Measurements from ENCODE around the gene JAML.

Gene JAML

DNA sequence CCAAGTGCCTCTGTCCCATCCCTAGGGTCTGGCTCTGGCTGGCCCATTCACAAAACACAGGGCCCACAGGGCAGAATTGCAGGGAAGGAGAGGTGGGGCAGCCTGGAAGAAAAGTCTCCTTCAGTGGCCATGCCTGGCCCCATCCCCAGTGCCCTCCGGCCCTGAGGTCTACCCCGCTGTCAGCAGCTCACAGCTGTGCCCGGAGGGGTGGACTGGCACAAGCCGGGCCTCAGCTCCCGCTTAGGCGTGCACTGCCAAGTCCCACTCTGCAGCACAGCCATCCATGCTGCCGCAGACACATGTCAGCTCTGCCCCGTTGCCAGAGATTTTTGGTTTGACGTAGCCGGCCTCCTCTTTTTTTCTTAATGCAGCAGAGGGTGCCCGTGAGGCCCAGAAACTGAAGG lies 44.5 kb downstream of the JAML start:
- Histone ChIP-seq H3K4me2 (peak overlapping the region; percentile 77), H3K27ac (peak overlapping the region; percentile 54), H3K9ac (peak overlapping the region; percentile 53), H3K4me1 (peaks cover 39% of the 10 kb centered on the region), H3K4me3 (no peak overlapping the region), H3K9me3 (no peaks in the 10 kb centered on the region), H4K20me1 (no peaks in the 10 kb centered on the region), H3K27me3 (no peaks in the 10 kb centered on the region), H3K36me3 (no peaks in the 10 kb centered on the region)
- no peak for TF ChIP-seq Cebpa-rat (IDR thresholded peaks at IDR 0.05)

DNA sequence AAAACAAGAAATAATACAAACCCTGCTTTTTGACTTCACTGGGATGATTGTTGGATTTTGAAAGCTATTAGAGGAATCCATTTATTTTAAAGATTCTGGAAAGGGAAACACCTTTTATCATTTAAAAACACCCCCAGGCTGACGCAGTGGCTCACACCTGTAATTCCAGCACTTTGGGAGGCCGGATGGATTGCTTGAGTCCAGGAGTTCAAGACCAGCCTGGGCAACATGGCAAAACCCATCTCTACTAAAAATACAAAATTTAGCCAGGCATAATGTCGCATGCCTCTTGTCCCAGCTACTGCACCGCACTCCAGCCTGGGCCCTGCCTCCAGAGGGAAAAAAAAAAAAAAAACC lies 48.1 kb downstream of the JAML start:
- H3K9me3 ChIP-seq = no peaks in the 10 kb centered on the region
- no peak overlapping the region for H3K4me3 ChIP-seq
- H3K9ac ChIP-seq = no peak overlapping the region
- H3K4me1 ChIP-seq = peaks cover 32% of the 10 kb centered on the region
- H3K4me2 ChIP-seq = peak overlapping the region; percentile 71
- no peaks in the 10 kb centered on the region for H3K36me3 ChIP-seq
- H3K27ac ChIP-seq = no peak overlapping the region
- no peak for TF ChIP-seq Cebpa-rat (IDR thresholded peaks at IDR 0.05)
- H3K27me3 ChIP-seq = no peaks in the 10 kb centered on the region
- no peaks in the 10 kb centered on the region for H4K20me1 ChIP-seq

DNA sequence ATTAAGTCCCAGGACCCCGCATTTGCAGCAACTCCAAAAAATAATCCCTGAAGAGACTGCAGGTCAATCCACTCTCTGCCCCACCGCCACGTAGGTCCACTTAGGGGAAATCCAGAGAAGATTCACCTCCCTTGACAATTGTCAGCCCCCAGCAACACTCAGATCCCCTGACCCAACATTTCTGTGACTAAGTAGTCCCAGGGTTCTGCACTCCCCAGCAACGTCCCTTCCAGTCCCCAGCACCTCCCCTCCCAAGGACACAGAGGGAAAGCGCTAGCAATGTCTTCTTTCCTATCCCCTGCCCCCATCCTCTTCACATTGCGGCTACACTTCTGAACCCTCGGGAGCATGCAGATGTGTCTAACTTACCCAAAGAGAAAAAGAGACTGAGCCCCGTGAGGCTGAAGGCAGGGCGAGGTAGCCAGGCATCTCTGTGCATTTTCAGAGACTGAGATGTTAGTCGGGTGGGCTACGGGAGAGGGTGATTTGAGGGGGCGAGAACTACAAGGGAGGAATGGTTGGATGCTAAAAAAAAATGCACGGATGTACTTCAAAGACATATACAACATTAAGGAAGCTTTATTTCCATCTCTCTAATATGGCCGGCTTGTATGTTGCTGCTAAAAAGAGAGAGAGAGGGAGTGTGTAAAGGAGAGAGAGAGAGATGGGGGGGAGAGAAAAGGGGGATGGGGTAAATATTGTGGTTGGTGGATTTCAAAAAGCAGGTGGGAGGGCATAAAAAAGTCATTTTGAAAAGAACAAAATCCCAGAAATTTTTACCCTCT lies 48.6 kb downstream of the JAML start, which contains the start of gene SCN2B:
Gene SCN2B (minus strand): TSS at position 647 of the 785 bp plus-strand sequence. CDS start 208 bp downstream, at position 439.
- Histone ChIP-seq H3K27ac (peak within 1 kb of the TSS; percentile 26; the same call in 1 of the 2 replicates), H3K9ac (no peak within 1 kb of the TSS), H3K4me2 (peak within 1 kb of the TSS; percentile 71), H3K9me3 (no peaks in the 10 kb centered on the region), H3K4me1 (peaks cover 32% of the 10 kb centered on the region), H3K36me3 (no peaks in the 10 kb centered on the region), H3K27me3 (no peaks in the 10 kb centered on the region), H3K4me3 (peak within 1 kb of the TSS; percentile 40; the same call in 1 of the 2 replicates), H4K20me1 (no peaks in the 10 kb centered on the region)
- no peak for TF ChIP-seq Cebpa-rat (IDR thresholded peaks at IDR 0.05)

DNA sequence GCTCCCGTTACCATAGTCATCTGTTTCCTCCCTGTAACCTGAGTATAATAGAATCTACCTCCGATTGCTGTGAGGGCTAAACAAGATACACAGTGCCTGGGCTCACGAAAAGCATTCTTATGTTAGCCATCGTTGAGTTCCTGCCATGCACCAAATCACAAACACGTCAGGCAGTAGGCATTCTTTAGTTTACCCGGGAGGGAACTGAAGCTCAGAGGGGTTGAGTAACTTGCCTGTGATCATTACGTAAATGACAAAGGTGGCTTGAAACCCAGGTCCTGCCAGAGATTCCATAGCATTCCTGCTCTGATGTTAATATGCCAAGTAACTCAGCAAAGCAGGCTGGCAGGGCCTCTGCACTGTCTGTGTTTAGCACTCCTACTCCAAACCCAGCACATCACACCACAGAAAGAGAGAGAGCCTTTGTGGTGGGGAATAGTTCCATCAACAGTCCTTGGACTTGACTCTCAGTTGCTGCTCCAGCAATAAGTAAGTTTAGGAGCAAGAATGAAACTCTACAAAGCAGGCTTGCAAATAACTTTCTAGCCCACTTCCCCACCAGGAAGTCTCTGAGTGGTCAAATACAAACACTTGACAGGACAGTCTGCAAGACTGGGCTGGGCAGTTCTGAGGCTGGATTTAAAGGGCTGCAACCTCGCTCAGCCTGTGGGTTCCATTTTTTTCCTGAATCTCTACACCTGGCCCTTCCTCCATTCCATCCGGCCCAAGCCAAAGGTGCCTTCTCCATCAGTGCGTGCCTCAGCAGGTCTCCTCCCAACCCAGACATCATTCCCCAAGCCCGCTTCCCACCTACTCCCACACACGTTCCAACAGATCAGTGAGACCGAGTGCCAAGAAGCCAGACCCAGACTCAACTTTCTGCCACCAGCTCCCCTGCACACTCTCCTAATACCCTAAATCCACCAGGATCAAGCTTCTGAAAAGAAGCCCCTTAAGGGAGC lies 49.5 kb downstream of the JAML start:
- peak overlapping the region; percentile 71; the same call in 1 of the 2 replicates for H3K4me2 ChIP-seq
- no peak for TF ChIP-seq Cebpa-rat (IDR thresholded peaks at IDR 0.05)
- H3K27ac ChIP-seq = no peak overlapping the region
- H3K36me3 ChIP-seq = no peaks in the 10 kb centered on the region
- H3K9me3 ChIP-seq = no peaks in the 10 kb centered on the region
- no peaks in the 10 kb centered on the region for H3K27me3 ChIP-seq
- no peaks in the 10 kb centered on the region for H4K20me1 ChIP-seq
- H3K4me3 ChIP-seq = no peak overlapping the region
- no peak overlapping the region for H3K9ac ChIP-seq
- H3K4me1 ChIP-seq = peaks cover 26% of the 10 kb centered on the region

DNA sequence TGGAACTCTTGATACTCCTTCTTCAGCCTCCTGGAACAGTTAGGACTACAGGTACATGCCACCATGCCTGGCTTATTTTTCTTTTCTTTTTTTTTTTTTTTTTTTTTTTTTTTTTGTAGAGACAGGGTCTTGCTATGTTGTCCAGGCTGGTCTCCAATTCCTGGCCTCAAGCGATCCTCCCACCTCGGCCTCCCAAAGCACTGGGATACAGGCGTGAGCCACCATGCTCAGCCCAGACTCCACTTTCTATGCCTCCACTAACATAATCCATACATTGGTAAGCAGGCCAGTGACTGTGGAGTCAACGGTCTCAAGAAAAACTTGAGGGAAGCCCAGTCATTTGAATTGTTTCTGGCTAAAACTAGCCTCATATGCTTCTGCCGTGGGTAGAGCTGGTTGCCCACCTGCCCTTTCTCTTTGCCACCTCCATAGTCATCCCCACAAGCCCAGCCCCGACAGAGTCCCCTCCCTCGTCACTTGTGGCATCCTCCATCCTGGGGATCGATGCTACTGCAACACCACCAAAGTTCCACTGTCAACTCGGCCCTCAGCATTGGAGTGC lies 50.7 kb downstream of the JAML start:
- H3K4me2 ChIP-seq = no peak overlapping the region

DNA sequence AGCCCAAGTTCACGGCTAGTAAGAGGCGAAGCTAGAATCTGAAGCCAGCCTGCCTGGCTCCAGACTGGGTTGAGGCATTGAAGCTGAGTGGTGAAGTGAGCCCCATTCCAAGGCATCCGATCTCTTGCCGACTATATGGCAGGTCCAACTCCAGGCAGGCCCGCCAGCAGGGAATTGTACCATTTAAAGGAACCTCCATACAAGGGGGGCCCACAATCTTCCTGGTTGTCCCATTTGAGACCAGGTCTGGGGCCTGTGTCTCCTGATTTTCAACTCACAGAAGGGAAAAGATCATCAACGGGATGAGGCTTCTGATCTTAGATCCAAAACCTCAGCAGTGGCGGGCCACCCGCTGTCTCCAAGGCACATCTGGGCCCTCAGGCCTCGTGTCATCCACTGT lies 52.5 kb downstream of the JAML start:
- H3K36me3 ChIP-seq = no peaks in the 10 kb centered on the region
- no peaks in the 10 kb centered on the region for H3K9me3 ChIP-seq
- no peak overlapping the region for H3K4me3 ChIP-seq
- no peak overlapping the region for H3K4me2 ChIP-seq
- TF ChIP-seq Cebpa-rat (IDR thresholded peaks at IDR 0.05) = no peak
- no peaks in the 10 kb centered on the region for H3K27me3 ChIP-seq
- H3K4me1 ChIP-seq = peaks cover 18% of the 10 kb centered on the region
- H3K9ac ChIP-seq = no peak overlapping the region
- H3K27ac ChIP-seq = no peak overlapping the region
- H4K20me1 ChIP-seq = no peaks in the 10 kb centered on the region

More for the DNA sequence above, 50.7 kb downstream of the JAML start:
- Histone ChIP-seq H3K4me1 (peaks cover 18% of the 10 kb centered on the region), H4K20me1 (no peaks in the 10 kb centered on the region), H3K9ac (no peak overlapping the region), H3K27me3 (no peaks in the 10 kb centered on the region), H3K4me3 (no peak overlapping the region), H3K9me3 (no peaks in the 10 kb centered on the region), H3K36me3 (no peaks in the 10 kb centered on the region), H3K27ac (no peak overlapping the region)
- no peak for TF ChIP-seq Cebpa-rat (IDR thresholded peaks at IDR 0.05)

DNA sequence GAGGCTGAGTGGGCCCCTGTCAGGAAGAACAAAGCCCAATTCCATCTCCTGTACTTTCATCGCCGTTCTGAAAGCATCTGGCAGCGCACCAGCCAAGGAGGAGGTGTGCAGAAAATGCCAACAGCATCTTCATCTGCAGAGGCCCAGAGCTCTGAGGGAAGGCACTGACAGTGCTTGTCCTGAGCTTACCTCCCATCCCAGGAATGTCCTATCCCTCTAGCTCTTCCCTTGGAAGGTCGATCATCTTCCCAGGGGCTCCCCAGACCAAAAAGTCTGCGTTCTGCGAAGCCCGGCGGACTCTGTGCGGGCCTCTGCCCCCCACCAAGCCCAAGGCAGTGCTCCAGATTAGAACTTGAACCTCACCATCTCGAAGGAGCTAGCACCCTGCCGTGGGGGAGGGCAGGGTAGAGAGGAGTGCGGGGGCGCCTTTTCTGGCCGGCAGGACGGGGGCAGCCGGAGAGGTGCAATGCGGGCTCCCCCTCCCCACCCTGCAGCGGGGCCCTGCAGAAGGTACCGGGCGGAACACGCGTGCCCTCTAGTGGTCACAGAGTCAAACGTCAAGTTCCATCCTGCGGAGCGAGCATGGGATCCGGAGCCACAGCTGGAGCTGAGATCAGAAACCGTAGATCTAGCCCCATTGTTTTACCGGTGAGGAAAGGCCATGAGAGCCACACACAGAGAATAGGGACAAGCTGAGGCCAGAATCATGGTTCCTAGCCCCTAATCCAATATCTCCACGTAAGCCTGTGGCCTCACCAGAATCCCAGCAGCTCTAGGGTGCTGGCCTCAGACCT lies 53.3 kb downstream of the JAML start:
- Histone ChIP-seq H3K4me3 (no peak overlapping the region), H4K20me1 (no peaks in the 10 kb centered on the region), H3K9me3 (no peaks in the 10 kb centered on the region), H3K9ac (no peak overlapping the region), H3K27me3 (no peaks in the 10 kb centered on the region), H3K4me2 (peak overlapping the region; percentile 31), H3K4me1 (peaks cover 12% of the 10 kb centered on the region), H3K27ac (no peak overlapping the region), H3K36me3 (no peaks in the 10 kb centered on the region)
- no peak for TF ChIP-seq Cebpa-rat (IDR thresholded peaks at IDR 0.05)

DNA sequence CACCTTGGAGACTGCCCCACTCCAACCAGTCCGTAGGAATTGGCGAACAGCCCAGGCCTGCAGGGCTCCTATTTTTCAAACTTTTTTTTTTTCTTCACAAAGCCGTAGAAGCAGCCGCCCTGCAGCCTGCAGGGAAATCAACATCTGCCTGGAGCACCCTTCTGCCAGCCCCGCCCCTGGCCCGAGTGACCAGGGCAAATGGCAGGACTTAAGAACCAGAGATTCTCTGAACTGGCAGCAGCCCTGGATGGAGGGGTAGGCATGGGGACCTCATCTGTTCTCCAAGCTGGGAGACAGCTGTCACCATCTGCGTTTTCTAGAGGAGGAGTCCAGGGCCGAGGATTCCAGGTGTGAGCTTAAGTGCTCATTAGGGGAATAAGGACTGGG lies 53.9 kb downstream of the JAML start:
- no peaks in the 10 kb centered on the region for H3K36me3 ChIP-seq
- no peaks in the 10 kb centered on the region for H3K27me3 ChIP-seq
- no peak overlapping the region for H3K9ac ChIP-seq
- H3K27ac ChIP-seq = no peak overlapping the region
- H3K4me2 ChIP-seq = no peak overlapping the region
- H4K20me1 ChIP-seq = no peaks in the 10 kb centered on the region
- TF ChIP-seq Cebpa-rat (IDR thresholded peaks at IDR 0.05) = no peak
- peaks cover 6% of the 10 kb centered on the region for H3K4me1 ChIP-seq
- H3K9me3 ChIP-seq = no peaks in the 10 kb centered on the region
- H3K4me3 ChIP-seq = no peak overlapping the region

DNA sequence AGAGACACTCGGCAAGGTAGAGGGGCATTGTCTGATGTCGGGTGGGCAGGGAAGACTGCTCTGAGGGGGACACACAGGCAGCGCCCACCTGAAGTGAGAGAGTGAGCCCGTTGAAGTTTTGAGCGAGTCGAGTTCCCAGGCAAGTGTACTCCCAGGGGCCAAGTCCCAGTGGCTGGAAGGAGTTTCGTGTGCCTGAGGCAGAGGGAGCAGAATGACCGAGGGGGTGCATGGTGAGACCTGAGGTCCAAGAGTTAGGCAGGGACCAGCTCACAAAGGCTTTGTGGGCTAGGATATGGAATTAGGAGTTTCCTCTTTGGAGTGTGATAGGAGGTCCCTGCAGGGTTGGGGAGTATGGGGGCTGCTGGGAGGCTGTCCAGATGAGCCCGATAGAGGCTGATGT lies 54.6 kb downstream of the JAML start:
- TF ChIP-seq Cebpa-rat (IDR thresholded peaks at IDR 0.05) = no peak
- Histone ChIP-seq H3K4me2 (no peak overlapping the region), H3K4me1 (no peaks in the 10 kb centered on the region), H3K27ac (no peak overlapping the region), H4K20me1 (no peaks in the 10 kb centered on the region), H3K9me3 (no peaks in the 10 kb centered on the region), H3K36me3 (no peaks in the 10 kb centered on the region), H3K27me3 (no peaks in the 10 kb centered on the region), H3K9ac (no peak overlapping the region), H3K4me3 (no peak overlapping the region)

Measured in BLaER1 (cell line).